Stimulated activated CD8-positive, alpha-beta memory T cell treated with anti-CD3 and anti-CD28 coated beads, Interleukin-4, amount 100 ng/mL, for 24 hours (primary cell): Measurements from ENCODE around the gene MTCH2.
"Not testable (repeated sequence)": the region's sequence is repeated elsewhere in the genome, so short reads cannot be mapped to it uniquely, and the experiment has no call there.

Experiments
- DNase-seq: peaks from one replicate; pipeline ENCODE4 v3.0.0-alpha.2; 2020; ENCODE audit warnings: low read depth

MTCH2 gene

GRCh38 chr11:47636331-47636730, 6.0 kb downstream of the MTCH2 start:
- not testable (repeated sequence) for DNase-seq

- no peak for DNase-seq
Observed at GRCh38 chr11:47631473-47631872, 10.9 kb downstream of the MTCH2 start.

- no peak for DNase-seq
Observed at GRCh38 chr11:47628026-47628425, 14.3 kb downstream of the MTCH2 start.

- no peak for DNase-seq
Observed at GRCh38 chr11:47626234-47626633, 16.1 kb downstream of the MTCH2 start.

- no peak for DNase-seq
Observed at GRCh38 chr11:47620836-47621378, 21.5 kb downstream of the MTCH2 start.

- DNase-seq: no peak
Observed at GRCh38 chr11:47617417-47617809, 24.9 kb downstream of the MTCH2 start.

- no peak for DNase-seq
Observed at GRCh38 chr11:47616726-47617416, 25.5 kb downstream of the MTCH2 start.

- DNase-seq: no peak
Observed at GRCh38 chr11:47615249-47615648, 27.1 kb downstream of the MTCH2 start.

- DNase-seq: no peak
Observed at GRCh38 chr11:47611348-47611794, 31.0 kb downstream of the MTCH2 start.

GRCh38 chr11:47609675-47610074, 32.7 kb downstream of the MTCH2 start:
- DNase-seq: no peak

GRCh38 chr11:47607380-47607779, 35.0 kb downstream of the MTCH2 start:
- no peak for DNase-seq

- DNase-seq: no peak
Observed at GRCh38 chr11:47606731-47607130, 35.6 kb downstream of the MTCH2 start.

GRCh38 chr11:47605921-47606320, 36.4 kb downstream of the MTCH2 start:
- no peak for DNase-seq

- no peak for DNase-seq
Observed at GRCh38 chr11:47603295-47603694, 39.1 kb downstream of the MTCH2 start.

GRCh38 chr11:47599902-47600301, 42.5 kb downstream of the MTCH2 start:
- DNase-seq: no peak

- no peak for DNase-seq
Observed at GRCh38 chr11:47595967-47596366, 46.4 kb downstream of the MTCH2 start.

- DNase-seq: no peak
Observed at GRCh38 chr11:47595029-47595428, 47.3 kb downstream of the MTCH2 start.

- no peak for DNase-seq
Observed at GRCh38 chr11:47593934-47594855, 48.2 kb downstream of the MTCH2 start, which contains the start of gene C1QTNF4. Gene C1QTNF4, minus strand, starts transcription at chr11:47594411. Its CDS starts 3,601 bp downstream, at chr11:47590810.

- no peak for DNase-seq
Observed at GRCh38 chr11:47593492-47593933, 48.8 kb downstream of the MTCH2 start.

GRCh38 chr11:47592970-47593369, 49.4 kb downstream of the MTCH2 start:
- no peak for DNase-seq

GRCh38 chr11:47592251-47592650, 50.1 kb downstream of the MTCH2 start:
- DNase-seq: no peak

- DNase-seq: no peak
Observed at GRCh38 chr11:47591764-47592163, 50.6 kb downstream of the MTCH2 start.
